ENCODE measurements around the gene BRD7.

BRD7 gene

DNA sequence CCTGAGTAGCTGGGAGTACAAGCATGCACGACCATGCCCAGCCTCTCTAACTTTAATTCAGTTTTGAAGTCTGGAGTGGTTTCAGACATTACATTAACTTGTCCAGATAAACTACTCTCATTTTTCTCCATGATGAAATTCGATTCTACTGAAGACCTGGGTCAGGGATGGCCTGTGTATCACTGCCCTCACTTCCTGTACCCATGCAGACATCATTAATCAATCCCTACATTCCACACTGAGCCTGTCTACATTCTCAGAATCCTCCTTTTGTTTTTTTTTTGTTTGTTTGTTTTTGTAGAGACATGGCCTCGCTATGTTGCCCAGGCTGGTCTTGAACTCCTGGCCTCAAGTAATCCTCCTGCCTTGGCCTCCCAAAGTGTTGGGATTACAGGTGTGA is 79.9 kb downstream of the BRD7 start:
- DNase-seq = no peak

DNA sequence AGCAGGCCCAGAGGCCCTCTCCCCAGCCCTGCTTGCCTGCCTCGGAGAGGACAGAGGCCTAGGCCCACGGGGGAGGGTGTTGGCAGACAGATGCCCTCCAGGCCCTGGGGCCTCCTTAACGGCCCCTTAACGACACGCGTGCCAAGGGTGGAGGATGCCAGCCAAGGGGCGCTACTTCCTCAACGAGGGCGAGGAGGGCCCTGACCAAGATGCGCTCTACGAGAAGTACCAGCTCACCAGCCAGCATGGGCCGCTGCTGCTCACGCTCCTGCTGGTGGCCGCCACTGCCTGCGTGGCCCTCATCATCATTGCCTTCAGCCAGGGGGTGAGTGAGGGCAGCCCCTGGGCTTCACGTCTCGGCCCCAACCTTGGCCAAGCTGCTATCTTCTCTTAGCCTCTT is 80.8 kb downstream of the BRD7 start:
- DNase-seq = no peak

DNA sequence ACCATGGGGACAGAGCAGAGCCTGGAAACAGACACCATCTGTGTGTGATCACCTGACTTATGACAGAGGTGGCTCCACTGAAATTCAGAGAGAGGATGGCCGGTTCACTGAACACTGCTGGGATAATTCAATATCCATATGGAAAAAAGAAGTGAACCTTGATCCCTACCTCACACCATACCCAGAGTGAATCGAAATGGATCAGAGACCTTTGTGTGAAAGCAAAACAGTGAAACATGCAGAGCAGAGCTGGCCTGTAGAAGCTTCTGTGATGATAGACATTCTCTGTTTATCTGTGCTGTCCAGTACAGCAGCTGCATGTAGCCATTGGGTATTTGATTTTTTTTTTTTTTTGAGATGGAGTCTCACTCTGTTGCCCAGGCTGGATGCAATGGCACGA is 82.1 kb downstream of the BRD7 start:
- no peak for DNase-seq

DNA sequence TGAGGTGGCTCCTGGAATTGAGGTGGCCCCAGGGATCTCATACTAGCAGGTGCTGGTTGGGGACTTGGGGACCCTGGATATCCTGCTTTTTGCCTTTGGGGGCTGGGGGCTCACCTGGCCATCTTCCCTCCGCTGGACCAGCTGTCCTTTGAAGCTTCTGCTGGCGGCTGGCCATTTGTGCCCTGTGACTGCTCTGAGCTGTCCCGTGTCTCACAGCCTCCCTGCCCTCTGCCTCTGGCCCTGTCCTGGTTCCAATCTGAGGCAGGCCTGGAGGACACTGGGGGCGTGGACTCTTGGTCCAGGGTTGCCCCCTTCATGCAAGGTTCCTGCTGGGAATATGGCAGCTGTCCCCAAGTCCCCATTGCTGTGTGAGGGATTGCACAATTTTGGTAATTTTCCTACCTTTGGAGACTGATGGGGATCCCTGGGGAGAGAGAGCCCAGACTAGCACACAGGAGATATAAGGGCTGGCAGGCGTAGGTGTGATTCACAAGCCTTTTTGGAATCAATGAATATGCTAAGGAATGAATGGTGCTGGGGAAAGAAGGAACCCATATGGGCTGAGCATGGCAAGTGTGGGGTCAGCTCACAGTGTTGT is 83.3 kb downstream of the BRD7 start:
- DNase-seq = no peak

DNA sequence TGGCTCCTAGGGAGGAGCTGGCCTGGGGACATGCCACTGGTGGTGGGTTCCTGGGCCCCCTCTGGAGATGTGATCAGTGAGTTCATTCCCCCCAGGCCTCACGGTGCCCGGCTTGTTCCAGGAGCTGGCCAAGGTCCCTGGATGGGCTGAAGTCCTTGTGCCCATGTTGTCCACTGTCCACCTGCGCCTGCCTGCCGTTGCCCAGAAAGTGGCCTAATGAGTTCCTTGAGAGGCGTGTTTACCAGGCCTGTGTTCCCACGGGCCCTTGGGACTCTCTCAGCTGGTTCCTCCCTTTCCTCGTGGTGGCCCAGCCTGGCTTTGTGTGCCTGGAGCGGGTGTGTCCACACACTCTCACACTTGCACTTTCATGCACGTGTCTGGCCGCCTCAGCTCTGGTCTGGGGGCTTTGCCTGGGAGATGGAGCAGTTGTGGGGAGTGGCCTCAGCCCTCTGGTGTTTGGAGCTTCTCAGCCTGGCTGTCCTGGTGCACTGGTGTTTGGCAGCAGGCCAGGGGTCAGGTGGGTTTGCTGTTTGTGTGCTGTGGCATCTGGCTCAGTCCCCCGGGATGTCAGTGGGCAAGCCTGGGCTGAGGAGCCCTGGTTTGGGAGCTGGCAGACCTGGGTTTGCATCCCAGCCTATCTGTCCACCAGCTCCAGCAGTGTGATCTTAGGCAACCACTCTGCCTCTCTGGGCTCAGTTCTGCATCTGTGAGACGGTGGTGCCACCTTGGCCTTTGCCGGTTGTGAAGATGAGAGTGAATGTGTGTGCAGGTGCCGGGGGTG is 84.5 kb downstream of the BRD7 start:
- no peak for DNase-seq

DNA sequence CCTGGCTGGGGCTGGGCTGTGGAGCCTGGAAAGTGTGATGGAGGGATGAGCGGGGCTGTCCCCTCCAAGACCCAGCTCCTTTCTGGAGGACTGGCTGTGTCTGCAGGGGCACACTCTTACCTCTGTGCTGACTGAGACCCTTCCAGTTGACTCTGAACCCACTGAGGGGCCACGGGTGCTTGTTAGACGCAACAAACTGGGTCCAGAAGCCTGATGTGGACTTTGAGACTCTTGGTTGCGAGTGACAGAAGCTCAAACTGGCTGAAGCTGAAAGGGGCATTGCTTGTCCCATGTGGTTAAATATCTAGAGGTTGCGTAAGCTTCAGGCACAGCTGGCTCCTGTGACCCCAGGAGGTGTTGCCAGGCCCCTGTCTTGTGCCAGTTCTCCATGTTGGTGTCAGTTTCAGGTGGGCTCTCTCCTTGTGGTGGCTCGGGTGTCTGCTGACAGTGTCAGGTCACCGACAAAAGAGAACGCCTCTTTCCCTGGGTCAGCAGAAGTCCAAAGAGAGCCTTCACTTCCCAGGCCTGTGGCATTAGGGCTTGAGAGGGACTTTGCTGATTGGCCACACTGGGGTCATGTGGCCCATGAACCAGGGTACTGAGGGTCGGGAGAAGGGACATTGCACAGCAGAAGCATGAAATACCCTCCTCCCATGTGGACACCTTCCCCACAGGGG is 85.7 kb downstream of the BRD7 start:
- no peak for DNase-seq

DNA sequence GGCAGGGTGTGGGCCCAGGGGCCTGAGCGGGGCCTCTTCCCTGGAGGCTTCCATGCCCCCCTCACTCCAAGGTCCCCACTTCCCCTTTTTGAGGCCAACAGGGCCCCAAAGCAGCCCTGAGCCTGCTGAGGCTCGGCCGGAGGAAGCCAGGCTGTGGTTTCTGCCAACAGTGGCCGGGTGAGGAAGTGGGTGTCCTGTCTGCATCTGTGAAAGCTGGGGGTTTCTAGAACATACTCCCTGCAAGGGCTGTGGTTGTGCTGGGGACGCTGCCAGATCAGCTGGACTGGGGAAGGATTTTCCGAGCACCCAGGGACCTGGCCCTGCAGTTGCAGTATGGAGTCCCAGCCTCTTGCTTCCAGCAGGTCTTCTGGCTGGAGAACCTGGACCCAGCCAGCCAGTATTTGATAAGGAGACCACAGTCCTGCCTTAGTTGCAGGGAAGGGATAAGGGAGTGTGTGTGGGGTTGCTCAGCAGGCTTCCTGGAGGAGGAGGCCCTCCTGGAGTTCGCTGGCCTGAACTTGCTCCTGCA is 86.7 kb downstream of the BRD7 start:
- no peak for DNase-seq

DNA sequence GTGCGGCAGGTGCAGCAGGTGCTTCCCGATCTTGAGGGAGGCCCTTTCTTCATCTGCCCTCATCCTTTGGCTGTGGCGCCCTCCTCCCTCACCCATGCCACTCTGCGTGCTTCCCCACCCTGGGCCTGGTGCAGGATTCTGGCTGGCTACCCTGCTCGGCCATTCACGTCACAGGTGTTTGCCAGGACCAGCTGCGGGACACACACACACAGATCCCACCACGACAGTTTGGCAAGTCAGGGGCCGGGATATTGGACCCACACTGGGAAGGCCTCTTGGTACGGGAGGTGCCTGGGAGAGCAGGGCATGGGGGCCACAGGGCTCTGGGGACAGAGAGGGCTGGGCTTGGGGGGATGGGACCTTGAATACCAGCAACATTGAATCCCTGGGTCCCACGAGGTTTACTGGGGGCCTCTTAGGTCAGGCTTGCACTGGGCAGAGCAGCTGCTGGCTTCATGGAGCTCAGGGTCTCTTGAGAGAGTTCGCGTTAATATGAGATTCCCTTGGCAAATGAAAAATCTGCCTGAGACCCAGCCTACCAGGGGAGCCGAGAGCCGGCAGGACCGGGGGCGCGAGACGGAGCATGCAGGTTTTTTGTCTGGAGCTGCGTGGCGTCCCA is 87.3 kb downstream of the BRD7 start:
- DNase-seq = no peak

DNA sequence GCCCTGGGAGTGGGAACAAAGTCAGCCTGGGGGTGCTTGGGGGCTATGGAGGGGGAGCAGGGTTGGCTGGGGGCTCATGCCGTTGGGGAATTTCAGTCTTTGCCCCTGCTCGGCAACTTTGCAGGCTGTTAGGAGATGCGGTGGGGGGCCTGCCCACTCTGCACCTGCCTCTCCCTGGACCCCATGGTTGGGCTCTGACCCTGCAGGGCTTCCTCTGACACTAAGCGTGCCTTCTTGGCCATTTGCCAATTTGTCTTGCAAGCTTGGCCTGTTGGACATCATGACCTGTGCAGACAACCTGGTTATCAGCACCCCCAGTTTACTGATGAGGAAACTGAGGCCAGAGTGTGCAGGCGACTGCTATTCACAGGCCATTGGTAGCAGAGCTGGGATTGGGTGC is 87.9 kb downstream of the BRD7 start:
- no peak for DNase-seq

DNA sequence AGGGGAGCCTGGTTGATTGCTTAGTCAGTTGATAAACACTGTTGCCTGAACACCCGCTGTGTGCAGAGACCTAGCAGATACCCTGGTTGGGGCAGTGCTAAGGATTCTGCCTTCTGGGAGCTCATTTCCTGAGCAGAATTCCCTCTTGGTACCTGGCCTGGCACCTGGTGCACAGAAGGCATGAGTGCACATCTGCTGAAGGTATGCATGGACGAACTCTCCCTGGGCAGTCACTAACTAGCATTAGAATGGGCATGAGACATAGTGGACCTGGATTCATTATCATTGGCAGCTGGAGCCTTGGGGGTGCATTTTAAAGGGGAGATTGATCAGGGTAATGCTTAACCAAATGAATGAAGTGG is 89.3 kb downstream of the BRD7 start:
- DNase-seq = no peak

DNA sequence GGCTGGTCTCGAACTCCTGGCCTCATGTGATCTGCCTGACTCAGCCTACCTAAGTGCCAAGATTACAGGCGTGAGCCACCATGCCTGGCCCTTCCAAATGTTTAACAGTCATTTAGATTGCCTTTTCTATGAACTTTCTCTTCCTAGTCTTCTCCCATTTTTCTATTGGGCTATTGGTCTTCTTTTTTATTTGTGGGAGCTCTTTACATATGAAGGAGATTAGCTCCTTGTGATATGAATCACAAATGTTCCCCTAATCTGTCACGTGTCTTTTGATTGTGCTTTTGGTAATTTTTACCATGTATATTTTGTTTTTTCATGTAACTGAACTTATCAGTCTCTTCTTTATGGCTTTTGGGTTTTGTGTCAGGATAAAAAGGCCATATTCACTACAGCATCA is 90.5 kb downstream of the BRD7 start:
- DNase-seq = no peak

DNA sequence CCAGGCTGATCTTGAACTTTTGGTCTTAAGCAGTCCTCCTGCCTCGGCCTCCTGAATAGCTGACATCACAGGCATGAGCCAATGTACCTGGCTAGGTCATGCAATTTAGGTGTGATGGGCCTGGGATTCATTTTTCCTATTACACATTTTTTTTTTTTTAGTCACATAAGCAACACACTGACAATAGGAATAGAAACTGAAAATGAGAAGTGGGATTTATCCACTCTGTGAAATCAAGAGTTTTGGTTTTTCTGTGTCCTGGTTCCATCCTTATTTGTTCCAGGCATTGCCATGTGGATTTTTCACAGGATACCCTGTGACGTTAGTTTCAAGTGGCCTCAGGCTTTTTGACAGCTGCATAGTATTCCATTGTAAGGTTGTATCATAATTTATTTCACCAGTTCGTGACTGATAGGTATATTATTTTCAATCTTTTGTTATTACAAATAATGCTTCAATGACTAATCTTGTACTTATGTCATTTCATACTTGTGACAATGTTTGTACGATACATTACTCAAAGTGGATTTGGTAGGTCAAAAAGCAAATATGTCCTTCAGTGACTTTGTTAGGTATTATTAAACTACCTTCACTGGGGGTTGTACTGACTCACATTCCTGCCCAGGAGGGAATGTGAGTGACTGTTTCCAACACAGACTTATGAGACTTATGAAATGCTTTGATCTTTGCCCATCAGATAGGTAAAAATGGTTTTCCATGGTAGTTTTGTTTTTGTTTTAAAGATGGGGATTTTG is 91.8 kb downstream of the BRD7 start:
- DNase-seq = no peak

DNA sequence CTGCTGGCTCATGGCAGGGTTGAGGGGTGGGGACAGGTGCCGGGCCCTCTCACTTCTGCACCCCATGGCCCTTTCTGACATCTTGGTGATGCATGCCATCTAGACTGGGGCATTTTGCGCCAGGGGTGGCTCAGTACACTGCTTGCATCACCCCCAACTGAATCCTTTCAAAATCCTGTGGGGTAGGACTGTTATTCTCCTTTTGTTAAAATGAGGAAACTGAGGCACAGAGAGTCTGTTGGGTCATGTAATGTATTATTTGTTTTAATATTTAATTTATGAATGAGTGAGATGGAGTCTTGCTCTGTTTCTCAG is 92.5 kb downstream of the BRD7 start:
- no peak for DNase-seq

DNA sequence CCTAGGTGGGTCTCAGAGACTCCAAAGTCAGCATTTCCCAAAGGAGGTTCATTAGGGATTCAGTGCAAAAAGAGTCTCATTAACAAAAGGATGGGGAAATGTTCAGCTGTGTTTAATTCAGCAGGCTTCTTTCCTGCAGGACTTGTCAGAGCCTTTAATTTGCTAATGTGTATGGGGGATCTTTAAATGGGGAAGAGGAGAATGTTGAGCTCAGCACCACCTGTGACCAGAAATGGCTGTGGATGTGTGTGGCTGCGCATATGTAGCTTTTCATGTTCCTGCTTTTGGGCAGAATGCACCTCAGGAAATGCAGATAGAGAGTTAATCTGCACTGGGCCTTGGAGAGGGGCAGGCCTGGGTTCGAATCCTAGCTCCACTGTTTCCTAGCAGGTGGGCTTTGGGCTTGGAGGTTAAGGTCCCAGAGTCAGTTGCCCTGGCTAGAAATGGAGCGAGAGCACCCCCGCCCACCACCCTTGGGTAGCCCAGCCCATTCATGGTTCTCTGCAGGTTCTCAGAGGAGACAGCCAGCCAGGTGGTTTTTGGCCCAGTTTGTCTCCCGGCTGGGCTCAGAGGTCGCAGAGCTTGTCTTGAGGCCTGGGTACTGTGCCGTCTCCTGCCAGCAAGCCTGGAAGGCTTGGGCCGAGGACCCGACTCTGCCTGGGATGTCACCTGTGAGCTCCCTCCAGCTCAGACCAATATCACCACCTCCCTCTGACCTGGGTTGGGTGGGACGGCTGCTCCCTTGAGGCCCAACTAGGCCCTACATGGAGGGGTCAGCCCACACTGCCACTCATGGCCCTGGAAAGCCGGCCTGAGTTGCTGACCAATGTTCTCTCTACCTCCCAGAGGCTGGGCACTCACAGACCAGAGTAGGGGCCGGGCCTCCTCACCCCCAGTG is 93.1 kb downstream of the BRD7 start:
- no peak for DNase-seq

DNA sequence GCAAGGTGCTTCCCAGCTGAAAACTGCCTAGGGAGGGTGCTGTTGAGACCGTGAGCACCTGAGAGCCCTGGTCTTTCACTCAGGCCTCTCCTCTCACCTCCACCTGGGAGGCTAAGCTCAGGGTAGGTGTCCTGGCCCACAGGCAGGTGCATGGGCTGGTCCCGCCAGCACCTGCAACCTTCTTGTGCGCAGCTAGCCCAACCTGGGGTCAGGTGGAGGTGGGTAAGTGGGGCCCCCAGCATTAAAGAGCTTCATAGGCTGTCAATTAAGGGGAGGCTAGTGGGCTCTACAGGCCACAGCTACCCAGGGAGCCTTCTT is 93.7 kb downstream of the BRD7 start:
- no peak for DNase-seq

DNA sequence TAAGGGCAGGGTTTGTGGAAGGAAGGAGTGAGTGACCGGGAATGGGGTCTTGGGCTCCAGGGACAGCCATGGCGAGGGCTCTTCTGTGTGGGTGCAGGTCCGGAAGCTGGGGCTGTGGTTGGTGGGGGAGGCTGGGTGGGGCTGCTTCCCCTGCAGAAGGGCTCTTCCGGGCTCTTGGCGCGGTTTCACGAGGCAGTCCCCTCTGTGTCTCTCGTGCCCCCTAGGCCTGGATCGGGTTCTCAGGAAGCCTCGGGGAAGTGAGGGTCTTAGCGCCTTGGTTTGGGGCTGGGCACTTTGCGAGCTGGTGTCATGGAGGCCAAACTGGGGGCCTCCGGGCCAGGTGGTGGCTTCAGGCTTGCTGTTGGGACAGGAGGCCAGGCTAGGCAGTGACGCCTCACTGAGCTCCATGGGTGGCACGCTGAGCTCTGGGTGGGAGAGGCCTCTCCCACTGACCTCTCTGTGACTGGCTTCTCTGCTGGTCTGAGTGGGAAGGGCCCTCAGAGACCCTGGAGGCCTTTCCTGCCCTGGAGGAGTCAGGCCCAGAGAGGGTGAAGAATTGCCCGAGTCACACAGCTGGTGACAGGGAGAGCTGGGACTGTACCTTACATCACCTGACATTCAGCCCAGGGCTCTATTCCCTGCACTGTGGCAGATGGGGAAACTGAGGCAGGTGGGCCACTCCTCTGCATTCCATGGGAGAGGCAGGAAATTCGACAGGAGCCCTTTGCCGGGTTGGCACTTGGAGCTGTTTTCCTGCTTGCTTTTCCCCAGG is 94.3 kb downstream of the BRD7 start:
- no peak for DNase-seq

DNA sequence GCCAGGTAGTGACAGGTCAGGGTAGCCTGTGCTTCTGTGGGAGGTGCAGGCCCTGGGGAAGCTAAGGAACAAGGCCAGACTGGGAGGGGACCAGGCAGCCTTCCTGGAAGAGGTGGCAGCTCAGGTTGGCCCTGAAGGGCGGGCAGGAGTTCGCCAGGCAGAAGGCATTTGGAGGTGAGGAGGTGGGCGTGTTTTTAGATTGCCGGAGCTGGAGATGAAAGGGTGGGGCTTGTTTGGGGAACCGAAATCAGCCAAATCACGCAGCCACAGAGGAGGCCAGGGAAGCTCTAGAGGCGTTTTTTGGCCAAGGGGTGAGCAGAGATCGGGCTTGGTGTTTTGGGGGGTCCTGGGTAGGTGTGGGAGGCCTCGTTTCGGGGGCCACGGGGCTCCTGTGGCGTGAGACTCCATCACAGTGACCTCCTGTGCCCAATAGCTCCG is 94.9 kb downstream of the BRD7 start:
- DNase-seq = no peak

DNA sequence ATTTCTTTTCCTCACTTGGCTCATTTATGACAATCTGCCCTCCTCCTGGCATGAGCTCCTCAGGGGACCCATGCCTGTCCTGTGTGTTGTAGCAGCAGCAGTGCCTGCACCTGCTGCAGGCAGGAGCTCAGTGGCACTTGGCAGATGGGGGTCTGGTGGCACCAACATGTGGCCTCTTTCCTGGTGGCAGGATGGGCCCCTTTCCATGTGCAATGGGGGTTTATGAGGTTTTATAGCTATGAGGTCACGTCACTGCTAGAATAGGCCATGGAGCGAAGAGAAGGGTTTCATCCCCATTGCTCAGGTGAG is 95.5 kb downstream of the BRD7 start:
- DNase-seq = no peak

DNA sequence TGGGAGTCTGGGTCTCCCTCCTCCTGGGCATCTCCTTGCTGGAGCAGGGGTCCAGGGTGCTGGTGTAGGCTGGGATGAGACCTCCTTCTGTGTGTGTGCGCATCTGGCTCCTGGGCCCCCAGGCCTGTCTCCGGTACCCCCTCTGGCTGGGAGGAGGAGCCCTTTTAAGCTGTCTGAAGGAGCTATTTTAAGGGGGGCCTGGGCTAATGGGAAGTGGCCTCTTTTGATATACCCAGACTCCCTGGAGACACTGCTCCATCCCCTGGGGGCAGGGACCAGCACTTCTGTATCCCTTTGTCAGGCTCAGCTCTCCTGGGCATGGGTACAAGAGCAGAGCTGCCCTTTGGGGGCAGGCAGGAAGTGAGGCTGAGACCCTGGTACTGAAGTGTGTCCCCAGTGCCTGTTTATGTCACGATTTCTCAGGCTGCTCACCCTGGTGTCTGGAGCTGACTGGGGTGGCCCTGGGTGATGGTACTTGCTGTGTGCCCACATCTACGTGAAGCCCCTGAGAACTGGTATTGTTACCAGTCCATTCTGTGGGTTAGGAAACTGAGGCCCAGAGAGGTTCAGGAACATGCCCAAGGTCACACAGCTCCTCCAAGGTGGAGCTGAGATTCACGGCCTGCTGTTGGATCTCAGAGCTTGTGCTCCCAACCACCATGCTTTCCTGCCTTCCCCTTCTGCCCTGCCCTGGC is 96.0 kb downstream of the BRD7 start:
- no peak for DNase-seq

DNA sequence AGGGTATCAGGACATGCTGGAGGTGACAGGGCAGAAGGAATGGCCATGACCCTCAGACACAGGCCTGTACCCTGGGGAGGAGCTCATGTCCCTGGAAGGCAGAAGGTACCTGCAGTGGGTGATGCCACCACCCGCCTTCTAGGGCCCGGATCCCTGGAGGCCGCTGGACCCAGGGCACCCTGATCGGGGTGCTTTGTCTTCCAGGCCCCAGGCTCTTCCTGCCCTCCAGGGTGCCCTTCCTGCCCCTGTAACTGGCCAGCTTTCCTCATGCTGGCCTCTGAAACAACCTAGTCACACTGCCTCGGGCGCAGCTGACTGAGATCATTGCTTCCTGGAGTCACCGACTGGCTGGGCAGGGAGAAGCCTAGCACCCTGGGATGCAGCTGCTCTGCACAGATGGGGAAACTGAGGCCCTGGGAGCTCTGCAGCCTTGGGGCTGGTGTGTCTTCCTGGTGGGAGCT is 96.6 kb downstream of the BRD7 start:
- DNase-seq = no peak
